IPS-15b (cell line): ENCODE data around the gene G6PD.
"Not testable (repeated sequence)": the region's sequence is repeated elsewhere in the genome, so short reads cannot be mapped to it uniquely, and the experiment has no call there.

Experiments used
- H3K27me3 ChIP-seq: one replicate; pipeline ENCODE4 v1.6.1; 2013; ENCODE audit warnings: low read length; ENCODE audit not compliant: control insufficient read depth, insufficient read depth
- H3K36me3 ChIP-seq: one replicate; pipeline ENCODE4 v1.6.1; 2013; ENCODE audit warnings: low read length; ENCODE audit not compliant: control insufficient read depth, insufficient read depth
- H3K4me1 ChIP-seq: one replicate; pipeline ENCODE4 v1.6.1; 2013; ENCODE audit warnings: mild to moderate bottlenecking, low read length; ENCODE audit not compliant: control insufficient read depth, insufficient read depth
- H3K4me3 ChIP-seq: one replicate; pipeline ENCODE4 v1.5.1; 2013; ENCODE audit warnings: low read depth, low read length
- H3K9ac ChIP-seq: one replicate; pipeline ENCODE4 v1.6.1; 2013; ENCODE audit warnings: low read depth, mild to moderate bottlenecking, low read length
- H3K9me3 ChIP-seq: one replicate; pipeline ENCODE4 v1.6.1; 2013; ENCODE audit warnings: mild to moderate bottlenecking, low read length; ENCODE audit not compliant: control insufficient read depth, insufficient read depth

G6PD gene

DNA sequence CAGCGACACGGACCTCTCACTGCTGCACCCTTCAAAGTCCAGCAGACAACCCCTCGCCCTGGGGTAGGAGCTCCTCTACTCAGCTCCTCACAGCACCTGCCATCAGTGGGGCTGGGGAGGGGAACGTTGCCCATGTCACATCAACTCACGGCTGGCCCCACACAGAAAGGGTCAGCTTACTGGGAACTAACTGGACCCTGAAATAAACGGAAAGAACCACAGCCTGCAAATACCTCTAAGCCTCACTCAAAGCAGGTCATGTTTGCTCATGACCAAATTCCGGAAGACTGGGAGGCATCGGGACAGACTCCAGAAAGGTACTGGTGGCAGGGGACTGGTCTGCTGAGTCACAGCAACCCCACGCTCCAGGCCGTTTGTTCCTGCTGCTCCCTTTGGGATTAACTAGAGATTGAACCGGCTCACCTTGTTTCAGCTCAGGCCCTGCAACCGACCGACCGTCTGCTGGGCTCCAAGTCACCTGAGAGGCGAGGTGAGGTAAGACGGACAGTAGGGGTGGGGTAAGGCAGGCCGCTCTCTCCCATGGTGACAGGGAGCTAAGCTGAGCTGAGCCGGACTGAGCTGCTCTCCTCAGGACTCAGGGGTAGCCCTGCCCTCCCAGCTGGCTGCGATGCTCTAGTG lies 5.6 kb downstream of the G6PD start:
- Histone ChIP-seq H3K4me1 (no peaks in the 10 kb centered on the region), H3K9ac (no peak overlapping the region), H3K27me3 (no peaks in the 10 kb centered on the region), H3K9me3 (no peaks in the 10 kb centered on the region), H3K36me3 (peaks cover 19% of the 10 kb centered on the region), H3K4me3 (no peak overlapping the region)

DNA sequence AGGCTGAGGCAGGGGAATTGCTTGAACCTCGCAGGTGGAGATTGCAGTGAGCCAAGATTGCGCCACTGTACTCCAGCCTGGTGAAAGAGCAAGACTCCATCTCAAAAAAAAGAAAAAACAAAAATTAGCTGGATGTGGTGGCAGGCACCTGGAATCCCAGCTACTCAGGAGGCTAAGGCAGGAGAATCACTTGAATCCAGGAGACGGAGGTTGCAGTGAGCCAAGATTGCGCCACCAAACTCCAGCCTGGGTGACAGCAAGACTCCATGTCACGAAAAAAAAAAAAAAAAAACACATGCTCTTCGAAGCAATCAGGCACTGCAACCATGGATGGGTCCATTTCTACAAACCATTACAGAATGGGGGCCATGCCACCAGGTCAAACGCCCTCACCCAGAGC lies 6.3 kb downstream of the G6PD start:
- not testable (repeated sequence) for H3K4me1 ChIP-seq, H3K9ac ChIP-seq
- H3K36me3 ChIP-seq: peaks cover 20% of the 10 kb centered on the region

DNA sequence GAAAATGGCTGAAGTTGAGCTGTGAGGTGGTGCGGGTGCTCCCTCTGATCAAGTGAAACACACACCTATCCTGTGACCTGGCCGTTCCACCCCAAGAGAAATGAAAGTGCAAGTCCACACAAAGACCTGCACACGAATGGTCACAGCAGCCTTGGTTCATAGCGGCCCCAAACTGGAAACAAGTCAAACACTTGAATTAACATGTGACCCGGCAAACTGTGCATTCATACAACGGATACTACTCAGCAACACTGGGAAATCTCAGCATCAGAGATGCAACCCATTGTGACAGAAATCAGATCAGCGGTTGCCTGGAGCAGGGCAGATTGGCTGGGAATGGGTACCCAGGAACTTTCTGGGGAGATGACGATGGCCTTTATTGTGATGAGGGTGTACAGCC lies 7.6 kb downstream of the G6PD start:
- H3K9me3 ChIP-seq: peaks cover 1% of the 10 kb centered on the region
- no peaks in the 10 kb centered on the region for H3K27me3 ChIP-seq
- H3K4me3 ChIP-seq: no peak overlapping the region
- no peaks in the 10 kb centered on the region for H3K4me1 ChIP-seq
- peaks cover 21% of the 10 kb centered on the region for H3K36me3 ChIP-seq
- no peak overlapping the region for H3K9ac ChIP-seq

More for the DNA sequence above, 6.3 kb downstream of the G6PD start:
- H3K27me3 ChIP-seq, H3K9me3 ChIP-seq, H3K4me3 ChIP-seq: not testable (repeated sequence)

DNA sequence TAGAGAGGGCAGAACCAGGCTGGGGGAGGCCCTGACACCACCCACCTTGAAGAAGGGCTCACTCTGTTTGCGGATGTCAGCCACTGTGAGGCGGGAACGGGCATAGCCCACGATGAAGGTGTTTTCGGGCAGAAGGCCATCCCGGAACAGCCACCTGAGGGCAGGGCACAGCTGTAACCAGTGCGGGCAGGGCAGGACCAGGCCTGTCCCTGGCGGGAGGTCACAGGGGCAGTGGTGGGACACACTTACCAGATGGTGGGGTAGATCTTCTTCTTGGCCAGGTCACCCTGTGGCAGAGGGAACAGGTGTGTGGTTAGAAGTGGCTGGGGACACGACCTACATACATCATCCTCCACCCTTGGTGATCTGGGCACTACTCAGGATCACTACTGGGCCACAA lies 10.8 kb downstream of the G6PD start:
- Histone ChIP-seq H3K9me3 (peaks cover 4% of the 10 kb centered on the region), H3K4me3 (no peak overlapping the region), H3K9ac (no peak overlapping the region), H3K36me3 (peaks cover 24% of the 10 kb centered on the region), H3K4me1 (no peaks in the 10 kb centered on the region), H3K27me3 (no peaks in the 10 kb centered on the region)

DNA sequence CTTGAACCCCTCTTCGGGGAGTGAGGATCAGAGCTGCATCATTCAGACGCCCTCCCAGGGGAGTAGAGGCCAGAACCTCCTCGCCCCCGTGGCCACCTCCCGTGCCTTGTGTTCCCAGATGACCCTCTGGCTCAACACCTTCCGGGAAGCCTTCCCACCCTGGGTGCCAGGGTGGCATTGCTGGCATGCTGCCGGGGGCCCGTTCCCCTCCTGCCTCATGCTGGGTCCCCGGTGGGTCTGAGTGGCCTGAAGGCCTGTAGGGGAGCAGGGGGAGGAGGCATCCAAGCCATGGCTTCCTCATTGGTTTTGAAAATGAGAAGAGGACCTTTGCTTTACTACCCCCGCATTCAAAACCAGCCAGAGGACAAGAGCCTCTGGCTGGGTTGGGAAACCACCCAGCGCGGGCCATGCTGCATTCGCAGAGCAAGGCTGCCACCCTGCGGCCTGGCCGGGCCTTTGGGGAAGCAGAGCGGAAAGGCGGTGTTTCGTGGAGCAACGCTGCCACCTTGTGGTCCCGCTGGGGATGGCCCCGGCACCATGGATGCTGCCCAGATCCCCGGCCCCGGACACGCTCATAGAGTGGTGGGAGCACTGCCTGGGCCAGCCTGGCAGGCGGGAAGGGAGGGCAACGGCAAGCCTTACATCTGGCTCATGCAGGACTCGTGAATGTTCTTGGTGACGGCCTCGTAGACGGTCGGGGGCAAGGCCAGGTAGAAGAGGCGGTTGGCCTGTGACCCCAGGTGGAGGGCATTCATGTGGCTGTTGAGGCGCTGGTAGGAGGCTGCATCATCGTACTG lies 11.9 kb downstream of the G6PD start:
- no peak overlapping the region for H3K9ac ChIP-seq
- no peaks in the 10 kb centered on the region for H3K4me1 ChIP-seq
- H3K9me3 ChIP-seq: peaks cover 4% of the 10 kb centered on the region
- no peak overlapping the region for H3K4me3 ChIP-seq
- peaks cover 24% of the 10 kb centered on the region for H3K36me3 ChIP-seq
- no peaks in the 10 kb centered on the region for H3K27me3 ChIP-seq

DNA sequence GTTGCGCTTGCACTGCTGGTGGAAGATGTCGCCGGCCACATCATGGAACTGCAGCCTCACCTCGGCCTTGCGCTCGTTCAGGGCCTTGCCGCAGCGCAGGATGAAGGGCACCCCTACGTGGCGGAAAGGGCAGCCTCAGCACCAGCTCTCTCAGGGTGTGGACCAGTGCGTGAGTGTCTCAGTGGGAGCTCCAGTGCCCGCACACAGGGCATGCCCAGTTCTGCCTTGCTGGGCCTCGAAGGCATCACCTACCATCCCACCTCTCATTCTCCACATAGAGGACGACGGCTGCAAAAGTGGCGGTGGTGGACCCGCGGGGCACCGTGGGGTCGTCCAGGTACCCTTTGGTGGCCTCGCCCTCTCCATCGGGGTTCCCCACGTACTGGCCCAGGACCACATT lies 14.0 kb downstream of the G6PD start:
- Histone ChIP-seq H3K4me1 (no peaks in the 10 kb centered on the region), H3K36me3 (peaks cover 24% of the 10 kb centered on the region), H3K4me3 (no peak overlapping the region), H3K27me3 (no peaks in the 10 kb centered on the region), H3K9ac (no peak overlapping the region), H3K9me3 (peaks cover 4% of the 10 kb centered on the region)

DNA sequence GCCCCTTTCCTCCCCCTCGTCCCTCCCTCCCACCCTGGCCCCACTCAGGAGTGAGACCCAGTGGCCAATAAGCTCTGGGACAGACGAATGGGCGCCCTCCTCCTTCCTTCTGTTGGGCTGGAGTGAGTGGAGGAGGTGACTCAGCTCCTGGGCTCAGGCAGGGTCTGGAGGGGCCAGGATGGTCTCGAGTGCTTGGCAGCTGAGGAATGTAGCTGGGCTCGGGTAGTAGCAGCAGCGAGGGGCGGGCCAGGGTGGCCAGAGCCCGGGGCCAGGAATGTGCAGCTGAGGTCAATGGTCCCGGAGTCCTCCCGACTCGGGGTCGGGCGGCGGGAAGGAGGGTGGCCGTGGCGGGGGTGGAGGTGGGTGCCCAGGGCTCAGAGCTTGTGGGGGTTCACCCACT lies 15.0 kb downstream of the G6PD start:
- peaks cover 24% of the 10 kb centered on the region for H3K36me3 ChIP-seq
- H3K4me1 ChIP-seq: peaks cover 5% of the 10 kb centered on the region
- H3K4me3 ChIP-seq: no peak overlapping the region
- H3K27me3 ChIP-seq: no peaks in the 10 kb centered on the region
- no peak overlapping the region for H3K9ac ChIP-seq
- peaks cover 7% of the 10 kb centered on the region for H3K9me3 ChIP-seq

DNA sequence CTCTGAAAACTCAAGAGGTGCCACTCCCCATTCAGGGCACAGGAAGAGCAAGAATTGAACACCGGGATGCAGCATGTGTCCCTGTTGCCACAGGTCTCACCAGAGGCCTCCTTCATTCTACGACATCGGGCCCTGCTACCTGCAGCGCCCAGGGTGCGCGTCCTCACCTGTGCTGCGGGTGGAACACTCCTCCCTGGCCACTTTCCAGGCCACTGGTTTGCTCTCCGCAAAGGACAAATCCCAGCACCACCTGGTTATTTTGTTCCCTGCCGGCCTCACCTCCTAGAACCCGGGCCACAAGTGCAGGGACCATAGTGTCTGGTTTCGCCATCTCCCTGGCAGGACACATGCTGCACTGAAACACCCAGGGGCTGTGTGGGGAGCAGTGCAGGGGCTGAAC lies 16.4 kb downstream of the G6PD start:
- H3K4me1 ChIP-seq: peaks cover 5% of the 10 kb centered on the region
- no peak overlapping the region for H3K9ac ChIP-seq
- H3K36me3 ChIP-seq: peaks cover 20% of the 10 kb centered on the region
- peaks cover 7% of the 10 kb centered on the region for H3K9me3 ChIP-seq
- no peak overlapping the region for H3K4me3 ChIP-seq
- H3K27me3 ChIP-seq: no peaks in the 10 kb centered on the region

DNA sequence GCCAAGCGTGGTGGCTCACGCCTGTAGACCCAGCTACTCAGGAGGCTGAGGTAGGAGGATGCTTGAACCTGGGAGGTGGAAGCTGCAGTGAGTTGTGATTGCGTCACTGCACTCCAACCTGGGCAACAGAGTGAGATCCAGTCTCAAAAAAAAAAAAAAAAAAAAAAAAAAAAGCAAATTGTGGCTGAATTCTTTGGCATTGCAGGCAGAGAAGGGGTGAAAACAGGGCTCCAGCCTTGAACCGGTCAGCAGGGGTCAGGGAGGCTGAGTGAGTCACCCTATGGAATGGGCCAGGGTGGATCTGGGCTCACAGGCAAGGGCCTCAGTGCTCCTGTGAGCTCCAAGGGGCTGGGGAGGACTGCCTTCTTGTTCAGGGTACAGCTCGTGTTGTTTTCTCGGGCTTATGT lies 17.4 kb downstream of the G6PD start:
- Histone ChIP-seq H3K4me1 (peaks cover 5% of the 10 kb centered on the region), H3K36me3 (peaks cover 18% of the 10 kb centered on the region)

DNA sequence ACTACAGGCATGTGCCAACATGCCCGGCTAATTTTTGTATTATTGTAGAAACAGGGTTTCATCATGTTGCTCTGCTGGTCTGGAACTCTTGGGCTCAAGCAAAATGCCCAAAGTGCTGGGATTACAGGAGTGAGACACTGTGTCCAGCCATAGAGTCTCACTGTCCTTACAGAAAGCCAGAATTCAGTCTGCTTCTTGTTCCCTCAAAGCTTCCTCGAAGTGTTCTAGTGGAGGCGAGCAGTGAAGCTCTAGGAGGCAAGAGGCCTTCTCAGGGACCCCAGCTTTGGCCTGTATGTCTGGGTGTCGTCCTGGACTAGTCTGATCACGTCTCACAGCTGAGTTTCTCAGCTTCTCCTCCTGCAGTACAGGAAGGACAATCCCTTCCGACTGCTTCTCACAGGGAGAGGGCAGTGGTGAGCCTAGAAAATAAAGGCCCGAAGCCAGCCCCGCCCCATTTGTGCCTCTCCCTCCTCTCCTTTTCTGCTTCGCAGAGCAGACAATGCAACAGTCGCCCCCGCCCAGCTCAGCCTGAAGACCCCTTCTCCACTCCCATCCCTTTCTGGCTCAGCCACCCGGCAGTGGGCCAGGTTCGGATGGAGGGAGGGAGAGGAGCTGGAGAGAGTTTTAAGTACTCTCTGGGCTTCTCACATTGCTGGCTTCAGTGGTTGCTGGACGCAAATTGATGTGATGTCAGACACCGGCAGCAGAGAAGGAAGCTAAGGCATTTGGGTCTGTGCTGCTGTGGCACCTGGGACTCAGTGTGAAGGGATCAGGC lies 19.6 kb downstream of the G6PD start:
- no peaks in the 10 kb centered on the region for H3K27me3 ChIP-seq
- peak overlapping the region; percentile 46 for H3K4me3 ChIP-seq
- peaks cover 7% of the 10 kb centered on the region for H3K36me3 ChIP-seq
- H3K9ac ChIP-seq: no peak overlapping the region
- H3K9me3 ChIP-seq: peaks cover 3% of the 10 kb centered on the region
- peaks cover 5% of the 10 kb centered on the region for H3K4me1 ChIP-seq

More for the DNA sequence above, 17.4 kb downstream of the G6PD start:
- Histone ChIP-seq H3K4me3 (no peak overlapping the region), H3K9ac (no peak overlapping the region), H3K27me3 (no peaks in the 10 kb centered on the region), H3K9me3 (peaks cover 7% of the 10 kb centered on the region)

DNA sequence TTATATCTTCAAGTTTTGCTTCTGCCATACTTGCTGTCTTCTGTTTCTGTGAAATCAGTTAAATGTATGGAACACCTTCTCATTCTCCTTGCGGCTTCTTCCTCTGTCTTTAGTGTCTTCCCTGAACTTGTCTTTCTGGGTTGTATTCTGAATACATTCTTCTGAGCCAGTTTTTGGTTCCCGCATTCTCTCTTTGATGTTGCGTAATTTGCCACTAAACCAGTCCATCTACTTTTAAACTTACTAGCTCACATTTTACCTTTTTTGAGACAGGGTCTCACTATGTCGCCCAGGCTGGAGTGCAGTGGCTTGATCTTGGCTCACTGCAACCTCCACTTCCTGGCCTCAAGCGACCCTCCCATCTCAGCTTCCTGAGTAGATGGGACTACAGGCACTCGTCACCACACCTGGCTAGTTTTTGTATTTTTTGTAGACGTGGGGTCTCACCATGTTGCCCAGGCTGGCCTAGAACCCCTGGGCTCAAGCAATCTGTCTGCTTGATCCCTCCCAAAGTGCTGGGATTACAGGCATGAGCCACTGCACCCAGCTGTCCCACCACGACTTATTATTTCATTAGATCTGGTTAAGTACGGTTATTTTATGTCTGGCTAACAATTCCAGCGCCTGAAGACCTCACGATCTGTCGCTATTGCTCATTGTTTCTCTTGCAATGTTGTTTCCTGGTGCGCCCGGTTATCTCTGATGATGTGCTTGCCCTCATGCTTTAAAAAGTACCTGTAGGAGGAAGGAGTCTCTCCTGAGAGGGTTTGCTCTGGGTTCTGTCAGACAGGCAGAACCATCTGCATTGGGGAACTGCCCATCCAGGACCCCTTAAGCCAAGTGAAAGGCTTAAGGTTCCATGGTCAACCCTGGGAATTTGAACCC lies 20.8 kb downstream of the G6PD start:
- peaks cover 5% of the 10 kb centered on the region for H3K4me1 ChIP-seq
- no peak overlapping the region for H3K4me3 ChIP-seq
- peaks cover 3% of the 10 kb centered on the region for H3K9me3 ChIP-seq
- H3K27me3 ChIP-seq: no peaks in the 10 kb centered on the region
- H3K9ac ChIP-seq: no peak overlapping the region
- peaks cover 2% of the 10 kb centered on the region for H3K36me3 ChIP-seq
